CD1c-positive myeloid dendritic cell (primary cell): ENCODE results near the gene KATNB1.
"Not testable (repeated sequence)": the region's sequence is repeated elsewhere in the genome, so short reads cannot be mapped to it uniquely, and the experiment has no call there.

Experiments used
- DNase-seq: peaks from one replicate; pipeline ENCODE4 v3.0.0-alpha.2; 2016; ENCODE audit errors: extremely low spot score

Gene KATNB1

GRCh38 chr16:57725976-57726375, 9.6 kb upstream of the KATNB1 start:
- no peak for DNase-seq

- DNase-seq: no peak
These were observed 9.1 kb upstream of the KATNB1 start for GRCh38 chr16:57726433-57726947.

- DNase-seq: no peak
These were observed 8.0 kb upstream of the KATNB1 start for GRCh38 chr16:57727610-57728009.

- DNase-seq: peak; percentile 14
These were observed 7.0 kb upstream of the KATNB1 start for GRCh38 chr16:57728336-57729181.

- no peak for DNase-seq
These were observed 6.4 kb upstream of the KATNB1 start for GRCh38 chr16:57729182-57729484.

GRCh38 chr16:57729852-57730251, 5.7 kb upstream of the KATNB1 start:
- DNase-seq: not testable (repeated sequence)

- no peak for DNase-seq
These were observed 4.5 kb upstream of the KATNB1 start for GRCh38 chr16:57730771-57731730.

- DNase-seq: peak; percentile 42
These were observed 3.5 kb upstream of the KATNB1 start for GRCh38 chr16:57732037-57732436.

- no peak for DNase-seq
These were observed 2.9 kb upstream of the KATNB1 start for GRCh38 chr16:57732714-57733113.

- no peak for DNase-seq
These were observed 1.2 kb upstream of the KATNB1 start for GRCh38 chr16:57734308-57734924.

GRCh38 chr16:57734925-57735754, 430 bp upstream of the KATNB1 start:
- DNase-seq: peak; percentile 100

GRCh38 chr16:57736419-57737351, 1.1 kb downstream of the KATNB1 start:
- peak; percentile 65 for DNase-seq

GRCh38 chr16:57738844-57739243, 3.3 kb downstream of the KATNB1 start:
- DNase-seq: no peak

GRCh38 chr16:57739756-57740422, 4.3 kb downstream of the KATNB1 start:
- DNase-seq: no peak

- no peak for DNase-seq
These were observed 5.0 kb downstream of the KATNB1 start for GRCh38 chr16:57740423-57741071.

- DNase-seq: no peak
These were observed 6.2 kb downstream of the KATNB1 start for GRCh38 chr16:57741660-57742191.

GRCh38 chr16:57742543-57742942, 7.0 kb downstream of the KATNB1 start:
- no peak for DNase-seq

- DNase-seq: no peak
These were observed 7.9 kb downstream of the KATNB1 start for GRCh38 chr16:57743458-57743857.
